ENCODE data around the gene DERL2.

DERL2 gene

DNA sequence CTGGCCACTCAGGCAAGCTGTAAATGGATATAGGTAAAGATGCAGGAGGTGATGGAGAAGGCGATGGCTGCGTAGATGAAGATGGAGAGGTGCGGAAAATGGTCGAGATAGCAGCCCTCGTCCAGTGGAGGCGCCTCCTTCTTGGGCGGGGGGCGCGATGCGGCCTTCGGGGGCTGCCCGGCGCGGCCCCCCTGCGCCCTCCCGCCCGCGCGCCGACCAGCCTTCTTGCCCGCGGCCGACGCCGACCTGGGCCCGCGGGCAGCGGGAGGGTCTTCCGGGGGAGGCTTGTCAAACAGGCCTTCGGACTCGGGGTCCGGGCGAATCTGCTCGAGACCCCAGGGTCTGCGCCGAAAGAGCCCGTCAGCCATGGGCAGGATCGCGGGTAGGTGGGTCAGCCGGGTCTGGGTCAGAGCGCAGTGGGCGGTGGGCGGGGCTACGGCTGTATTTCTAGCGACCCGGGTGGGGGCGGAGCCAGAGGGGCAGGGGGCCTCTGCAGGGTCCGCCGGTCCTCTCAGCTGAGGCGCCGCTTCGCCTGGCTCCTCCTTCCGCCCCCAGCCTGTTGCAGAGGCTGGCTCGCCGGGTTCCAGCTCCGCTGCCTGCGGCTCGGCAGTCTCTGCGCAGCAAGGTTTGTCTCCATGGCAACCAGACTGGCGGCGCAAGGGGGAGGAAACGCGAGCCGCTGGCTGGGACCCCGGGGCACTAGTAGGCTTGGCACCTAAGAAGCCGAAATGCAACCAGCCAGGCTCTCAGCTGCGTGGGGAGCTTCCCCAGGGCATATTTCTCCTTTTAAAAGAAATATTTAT, 14.8 kb upstream of the DERL2 start:
- DNase-seq = no peak

DNA sequence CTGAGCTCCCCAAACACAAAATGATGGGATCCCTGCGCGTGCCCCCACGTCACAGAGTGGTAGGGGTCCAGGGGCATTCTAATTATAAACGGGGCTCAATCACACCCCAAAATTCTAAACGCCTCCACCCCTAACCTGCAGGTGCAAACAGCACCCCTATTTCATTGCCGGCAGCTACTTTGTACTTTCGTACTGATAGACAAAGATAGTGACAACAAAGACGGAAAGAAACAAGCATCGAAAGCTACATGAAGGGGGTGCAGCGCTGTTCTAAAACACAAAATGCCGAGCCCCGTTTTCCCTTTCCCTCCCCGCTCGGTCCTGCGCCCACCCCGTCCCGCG, 14.2 kb upstream of the DERL2 start:
- no peak for DNase-seq

- DNase-seq = no peak
These were observed 13.7 kb upstream of the DERL2 start for GRCh38 chr17:5499476-5500231.

- DNase-seq = no peak
These were observed 7.0 kb upstream of the DERL2 start for GRCh38 chr17:5492970-5493369.

GRCh38 chr17:5488752-5489151, 2.8 kb upstream of the DERL2 start:
- DNase-seq = no peak

GRCh38 chr17:5486206-5487124, 487 bp upstream of the DERL2 start, which contains the start of gene MIS12:
TSS of gene MIS12 (plus strand) at chr17:5486566. CDS start at chr17:5488863, 2,297 bp downstream.
- peak; percentile 98 for DNase-seq

DNA sequence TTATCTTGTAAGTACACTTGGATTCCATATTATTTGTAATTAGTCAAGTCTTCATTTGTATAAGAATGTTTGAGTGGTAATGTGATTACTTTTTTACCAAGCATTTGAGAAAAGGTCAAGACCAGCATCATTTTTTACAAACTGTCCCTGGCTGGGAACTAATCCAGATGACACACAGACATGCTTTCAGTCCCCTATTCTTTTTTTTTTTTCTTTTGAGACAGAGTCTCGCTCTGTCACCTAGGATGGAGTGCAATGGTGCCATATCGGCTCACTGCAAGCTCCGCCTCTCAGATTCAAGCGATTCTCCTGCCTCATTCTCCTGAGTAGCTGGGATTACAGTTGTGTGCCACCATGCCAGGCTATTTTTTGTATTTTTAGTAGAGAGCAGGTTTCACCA, 4.5 kb downstream of the DERL2 start:
- DNase-seq = no peak

GRCh38 chr17:5480962-5481361, 5.0 kb downstream of the DERL2 start:
- no peak for DNase-seq

- no peak for DNase-seq
These were observed 7.0 kb downstream of the DERL2 start for GRCh38 chr17:5478992-5479391.

DNA sequence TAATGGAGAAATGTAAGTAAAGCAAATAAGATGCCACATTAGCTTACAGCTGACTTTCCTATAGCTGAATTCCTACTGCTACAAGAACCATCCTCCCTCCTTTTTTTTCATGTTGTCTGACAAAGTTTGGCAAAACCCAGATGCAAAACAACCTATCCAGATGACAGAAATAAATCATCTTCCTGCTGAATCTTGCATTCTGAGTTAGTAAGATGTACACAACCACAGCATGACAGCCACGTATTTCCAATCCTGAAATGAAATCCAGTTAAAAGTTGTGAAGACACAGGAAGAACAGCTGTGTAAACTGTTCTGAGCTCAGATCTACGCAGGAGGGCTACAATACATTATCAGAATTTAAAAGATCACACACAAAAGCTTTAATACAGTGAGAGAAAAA, 12.1 kb downstream of the DERL2 start:
- no peak for DNase-seq

DNA sequence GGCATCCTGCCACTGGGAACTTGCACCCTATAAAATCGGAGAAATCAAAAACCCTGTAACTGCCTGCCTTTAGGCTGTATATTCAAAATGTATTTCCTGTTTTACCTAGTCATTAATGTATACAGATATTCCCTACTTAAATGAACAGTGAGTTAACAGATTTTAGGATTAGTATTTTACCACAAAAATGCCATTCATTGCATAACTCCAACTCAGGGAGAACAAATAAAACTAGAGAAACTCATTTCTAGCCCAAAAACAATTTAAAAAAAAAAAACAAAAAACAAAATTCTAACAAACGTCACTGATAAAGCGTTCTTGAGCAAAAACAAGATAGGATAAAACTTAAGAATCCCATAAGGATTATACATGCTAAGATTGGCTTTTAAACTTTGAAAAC, 13.5 kb downstream of the DERL2 start:
- no peak for DNase-seq

DNA sequence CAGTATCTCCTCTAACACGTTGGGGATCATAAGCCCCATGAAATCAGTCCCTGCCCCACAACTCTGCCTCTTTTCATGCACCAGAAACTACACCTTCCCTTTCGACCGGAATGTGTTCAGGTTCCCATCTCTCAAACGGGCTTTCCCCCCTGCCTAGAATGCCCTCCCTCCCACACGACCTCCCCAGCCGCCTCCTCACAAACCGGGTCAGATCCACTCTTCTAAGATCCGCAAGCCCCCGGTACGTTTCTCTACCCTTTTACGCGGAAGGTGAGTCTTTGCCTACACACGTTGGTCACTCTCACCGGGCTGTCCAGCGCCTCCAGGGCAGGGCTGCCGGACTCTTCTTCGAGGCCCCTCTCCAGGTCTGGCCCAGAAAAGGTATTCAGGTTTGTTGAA, 17.9 kb downstream of the DERL2 start:
- DNase-seq = no peak

DNA sequence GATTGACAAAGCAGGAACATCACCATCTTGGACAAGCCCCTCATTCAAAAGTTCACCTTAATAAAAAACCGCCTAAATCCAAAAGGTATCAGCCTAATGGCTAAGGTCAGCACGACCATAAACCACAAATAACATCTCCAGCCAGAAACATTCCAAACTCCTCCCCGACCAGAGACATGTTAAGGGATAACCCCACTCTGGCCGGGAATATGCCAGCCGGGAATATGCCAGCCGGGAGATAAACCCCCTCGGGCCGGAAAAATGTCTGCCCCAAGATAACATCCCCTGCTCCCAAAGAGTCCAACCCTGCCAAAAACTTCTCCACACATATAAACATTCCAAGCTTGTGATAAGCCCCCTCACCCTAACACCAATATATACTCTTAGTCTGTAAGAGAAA, 18.6 kb downstream of the DERL2 start:
- DNase-seq = no peak

DNA sequence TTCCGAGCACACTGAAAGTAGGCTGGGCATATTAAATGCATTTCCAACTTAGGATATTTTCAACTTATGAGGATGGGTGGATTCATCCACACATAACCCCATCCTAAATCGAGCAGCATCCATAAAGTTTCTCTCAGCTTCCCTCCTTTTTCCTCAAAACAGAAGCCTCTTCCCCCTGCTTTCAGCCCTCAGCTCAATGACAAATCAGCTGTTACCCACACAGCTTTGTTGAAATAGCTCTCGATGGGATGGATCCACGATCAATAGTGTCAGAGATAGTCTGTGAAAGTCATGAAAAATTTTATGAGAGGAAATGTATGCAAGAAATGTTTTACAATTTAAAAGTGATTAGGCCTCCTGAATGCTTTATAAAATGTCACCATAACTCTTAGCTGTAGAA, 19.7 kb downstream of the DERL2 start:
- no peak for DNase-seq

DNA sequence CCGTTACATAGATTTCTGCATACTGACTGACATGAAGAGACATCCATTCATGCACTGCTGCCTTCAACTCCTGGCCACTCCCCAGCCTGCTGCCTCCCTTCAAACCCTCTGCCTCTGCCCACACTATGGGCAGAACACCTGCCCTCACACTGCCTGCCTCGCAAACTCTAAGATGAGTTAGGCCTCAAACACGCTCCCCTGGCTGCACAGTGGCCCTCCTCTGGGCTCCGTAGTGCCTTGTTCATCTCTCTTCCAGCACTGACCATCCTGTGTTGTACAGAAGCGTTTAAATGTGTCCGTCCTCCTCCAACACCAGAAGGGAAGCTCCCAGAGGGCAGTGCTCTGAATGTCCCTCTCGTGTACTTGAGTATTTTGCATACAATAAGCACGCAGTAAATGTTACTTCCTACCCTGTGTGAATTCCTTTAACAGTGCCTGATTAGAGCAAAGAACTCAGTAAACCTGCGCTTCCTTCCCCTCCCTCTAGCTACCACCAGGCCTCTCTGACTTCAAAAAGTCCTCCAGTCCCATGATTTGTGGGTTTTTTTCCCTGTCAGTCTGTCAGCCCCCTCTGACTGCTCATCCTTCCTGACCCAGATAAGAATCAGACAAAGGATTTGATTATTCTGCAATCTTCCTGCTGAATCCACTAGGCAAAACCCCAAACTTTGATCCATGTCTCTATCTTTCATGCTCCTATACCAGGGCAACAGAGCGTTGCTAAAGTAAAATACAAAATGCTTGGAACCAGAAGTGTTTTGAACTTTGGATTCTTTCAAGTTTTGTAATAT, 21.1 kb downstream of the DERL2 start:
- no peak for DNase-seq

GRCh38 chr17:5446786-5447185, 39.2 kb downstream of the DERL2 start:
- no peak for DNase-seq

DNA sequence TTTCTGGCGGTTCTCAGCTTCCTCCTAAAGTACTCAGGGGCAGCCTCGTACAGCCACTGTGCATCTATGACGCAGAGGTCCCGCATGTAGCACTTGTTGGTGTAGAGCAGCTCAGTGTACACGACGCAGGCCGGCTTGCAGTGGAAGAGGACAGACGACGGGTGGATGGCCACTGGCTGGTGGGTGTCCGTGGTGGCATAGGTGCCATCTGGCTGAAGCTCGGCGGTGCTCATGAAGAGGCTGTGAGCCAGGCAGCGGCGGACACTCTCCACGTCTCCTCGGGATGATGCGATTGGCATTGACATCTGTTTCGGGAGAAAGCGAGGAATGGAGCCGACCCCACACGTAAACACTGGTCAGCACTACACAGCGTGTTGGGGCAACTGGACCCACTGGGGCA, 41.8 kb downstream of the DERL2 start:
- DNase-seq = no peak

GRCh38 chr17:5443728-5444127, 42.2 kb downstream of the DERL2 start:
- no peak for DNase-seq

DNA sequence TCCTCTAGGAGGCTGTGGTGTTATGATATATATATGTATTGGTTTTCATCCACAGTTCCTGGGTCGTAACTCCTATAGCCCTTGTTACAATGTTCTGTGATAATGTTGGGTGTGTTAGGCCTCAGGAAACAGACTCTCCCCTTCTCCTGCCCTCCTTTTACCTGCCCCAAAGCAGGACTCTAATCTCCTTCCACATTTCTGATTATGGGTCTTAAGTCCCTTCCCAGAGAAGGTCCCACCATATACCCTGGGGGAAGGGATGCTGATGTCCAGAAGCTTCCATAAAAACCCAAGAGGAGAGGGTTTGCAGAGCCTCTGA, 46.6 kb downstream of the DERL2 start:
- DNase-seq = no peak

- DNase-seq = peak; percentile 86
These were observed 47.1 kb downstream of the DERL2 start, which contains the start of gene C1QBP for GRCh38 chr17:5438716-5439445. TSS of gene C1QBP (minus strand) at chr17:5439155. CDS start at chr17:5439073, 82 bp downstream.

DNA sequence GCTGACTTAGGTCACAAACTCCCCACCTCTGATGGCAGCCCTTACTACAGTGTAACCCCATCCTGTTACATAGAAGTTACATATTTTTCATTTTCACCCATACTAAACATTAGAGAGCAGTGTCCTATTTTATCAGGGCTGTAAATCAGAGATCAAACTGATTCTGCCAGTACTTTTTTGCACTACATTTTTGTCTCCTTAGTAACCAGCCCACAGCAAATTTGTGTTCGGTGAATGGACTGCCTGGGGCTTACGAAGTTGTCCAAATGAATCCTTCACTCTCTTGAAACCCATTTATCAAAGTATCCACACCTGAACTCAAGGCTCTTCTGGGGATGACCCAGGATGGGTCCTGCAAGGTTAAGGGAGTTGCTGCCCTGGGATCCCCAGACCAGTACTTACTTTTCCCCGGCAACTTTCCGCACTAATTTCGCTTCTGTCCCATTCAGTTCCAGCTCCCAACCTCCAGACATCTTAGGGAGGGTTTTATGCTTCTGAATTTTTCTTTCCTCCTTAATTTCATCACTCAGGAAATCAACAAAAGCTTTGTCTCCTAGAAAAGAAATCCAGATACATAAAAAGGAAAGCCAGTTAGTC, 48.2 kb downstream of the DERL2 start:
- DNase-seq = no peak
